Measurements from ENCODE around the gene TWF2. TPM values are rescaled to one million over a fixed set of nuclear protein-coding genes. Genes with fewer than 3 reads are reported as not detected.

Gene TWF2
- total and polyA plus RNA-seq, 10 of the 15 experiments (the other 5 are each of a cell fraction or from before 2014, with no cell fraction given) = 0.16 to 106 (median 68.5) TPM

- TF ChIP-seq MYC (IDR thresholded peaks at IDR 0.05; ENCODE audit: insufficient read depth, insufficient read length, insufficient replicate concordance, low read length, severe bottlenecking) = no peak
- TF ChIP-seq USF1 (IDR thresholded peaks at IDR 0.05; ENCODE audit: borderline replicate concordance, extremely low read length, insufficient read depth, low read depth, low read length) = no peak
- no peak for TF ChIP-seq MTA2 (IDR thresholded peaks at IDR 0.05; ENCODE audit: low read depth)
- TF ChIP-seq ZNF24 (IDR thresholded peaks at IDR 0.05) = no peak
- no peak for TF ChIP-seq POLR2A (IDR thresholded peaks at IDR 0.05; ENCODE audit: low read depth, low read length)
- TF ChIP-seq NR2C1 (IDR thresholded peaks at IDR 0.05) = no peak
Observed at GRCh38 chr3:52195291-52195597, 43.7 kb downstream of the TWF2 start (continued).

GRCh38 chr3:52194485-52195290 lies 44.3 kb downstream of the TWF2 start:
- no peak overlapping the region for H3K27ac ChIP-seq (ENCODE audit: control insufficient read depth, insufficient read depth)
- no peak for FAIRE-seq
- no peak overlapping the region for H3K4me3 ChIP-seq
- H4K20me1 ChIP-seq (ENCODE audit: control insufficient read depth, insufficient read depth) = no peaks in the 10 kb centered on the region
- no peak overlapping the region for H3K9ac ChIP-seq (ENCODE audit: control insufficient read depth, insufficient read depth, low read length)
- peaks cover 22% of the 10 kb centered on the region for H3K4me1 ChIP-seq (ENCODE audit: control insufficient read depth, insufficient read depth, low read length)
- H2AFZ ChIP-seq (ENCODE audit: control insufficient read depth, low read depth, low read length) = no peak overlapping the region
- no TSS peak for BruUV-seq (replicated peaks)
- CTCF ChIA-PET = interaction anchor here (0.6 to 1.1 kb wide), 2 partner anchors 10 to 713 kb away, joined by 3 read pairs; no protein-coding TSS in a partner anchor
- TF ChIP-seq NBN (IDR thresholded peaks at IDR 0.05) (no peak), PAX8 (IDR thresholded peaks at IDR 0.05) (no peak), SRF (IDR thresholded peaks at IDR 0.05; ENCODE audit: low read depth in 2 of 2, low read length in 2 of 2) (no peak), ZNF207 (IDR thresholded peaks at IDR 0.05; ENCODE audit: borderline replicate concordance) (no peak), TCF3 (IDR thresholded peaks at IDR 0.05; ENCODE audit: borderline replicate concordance, insufficient read depth, low read depth, low read length) (no peak), CREB1 (IDR thresholded peaks at IDR 0.05; ENCODE audit: low read depth) (no peak), MEF2B (IDR thresholded peaks at IDR 0.05; ENCODE audit: partially characterized antibody, poor library complexity, severe bottlenecking) (no peak), RELA (IDR thresholded peaks at IDR 0.05; ENCODE audit: borderline replicate concordance, partially characterized antibody) (no peak)
- H3K4me2 ChIP-seq (ENCODE audit: control insufficient read depth, insufficient read depth) = no peak overlapping the region
- POLR2A ChIA-PET = no interaction called here
- H3K27me3 ChIP-seq (replicated peaks in 1 of 2; ENCODE audit: control insufficient read depth in 2 of 2, insufficient read depth in 2 of 2, low read length in 1 of 2) = no peaks in the 10 kb centered on the region
- no peaks in the 10 kb centered on the region for H3K9me3 ChIP-seq (replicated peaks; ENCODE audit: control insufficient read depth, insufficient read depth, low read length)
- in situ Hi-C loops (cut with MboI) (no loop called here), intact Hi-C loops (cut with micrococcal nuclease; ENCODE audit: unreplicated experiment) (no loop called here)
- DNase-seq (ENCODE audit: low read depth, low spot score) = no peak
- ATAC-seq = no peak
- SMC1A ChIA-PET (ENCODE audit: uncharacterized antibody, unreplicated experiment) = interaction anchor here (1.1 kb wide), 1 partner anchor 26 kb away, joined by 3 read pairs; no protein-coding TSS in a partner anchor
- H3K79me2 ChIP-seq (ENCODE audit: control insufficient read depth, insufficient read depth, low read length) = peaks cover 17% of the 10 kb centered on the region
- RAD21 ChIA-PET (ENCODE audit: unreplicated experiment) = no interaction called here
- H3K36me3 ChIP-seq (ENCODE audit: control insufficient read depth in 2 of 2, insufficient read depth in 2 of 2, low read length in 1 of 2) = 0 out of 4 replicates have a peak, but pooled peaks cover 0 to 4% of the 10 kb centered on the region in 2 experiments
- 82% methylated on average over 14 of the region's 14 CpGs for WGBS (ENCODE audit: insufficient coverage, insufficient replicate concordance, low lambda C conversion rate, missing lambda C conversion rate)

Measured in GM12878 (cell line).